Loucy (cell line): ENCODE measurements around the gene KCNH1.
A peak's percentile ranks its signal among the peaks of the same experiment; 100 is the strongest.

ENCODE experiments used
- H2AFZ ChIP-seq: fragments of 200-600 bp; sonication (generic); 2 replicates; pipeline ENCODE4 v1.6.0; 2016; ENCODE audit warnings: antibody characterized with exemption, mild to moderate bottlenecking, low read length, moderate library complexity
- H3F3A ChIP-seq: fragments of 200-600 bp; 2 replicates; pipeline ENCODE4 v1.6.0; 2016; ENCODE audit warnings: antibody characterized with exemption, low read depth, mild to moderate bottlenecking
- H3K27me3 ChIP-seq: fragments of 200-600 bp; sonication (generic); 2 replicates; pipeline ENCODE4 v1.6.1; 2014; ENCODE audit warnings: low read length, mild to moderate bottlenecking; ENCODE audit not compliant: insufficient read depth, poor library complexity, severe bottlenecking
- H3K36me3 ChIP-seq: fragments of 200-600 bp; sonication (generic); 2 replicates; pipeline ENCODE4 v1.6.1; 2016; ENCODE audit warnings: low read length; ENCODE audit not compliant: insufficient read depth
- H3K4me1 ChIP-seq: fragments of 200-600 bp; sonication (generic); 2 replicates; pipeline ENCODE4 v1.5.1; 2014; ENCODE audit warnings: low read length, mild to moderate bottlenecking; ENCODE audit not compliant: insufficient read depth, poor library complexity, severe bottlenecking
- H3K4me2 ChIP-seq: fragments of 200-600 bp; sonication (generic); 2 replicates; pipeline ENCODE4 v1.6.0; 2014; ENCODE audit warnings: antibody characterized with exemption, low read length, low read depth, mild to moderate bottlenecking; ENCODE audit not compliant: poor library complexity, severe bottlenecking
- H3K4me3 ChIP-seq: fragments of 200-600 bp; sonication (generic); 2 replicates; pipeline ENCODE4 v1.5.1; 2014; ENCODE audit warnings: low read length, mild to moderate bottlenecking, mixed read lengths; ENCODE audit not compliant: poor library complexity, severe bottlenecking
- H3K79me2 ChIP-seq: fragments of 200-600 bp; sonication (generic); 2 replicates; pipeline ENCODE4 v1.6.1; 2014; ENCODE audit warnings: low read length; ENCODE audit not compliant: insufficient read depth
- H3K9ac ChIP-seq: fragments of 200-600 bp; sonication (generic); 2 replicates; pipeline ENCODE4 v1.6.0; 2014; ENCODE audit warnings: mild to moderate bottlenecking, low read depth, low read length, moderate library complexity; ENCODE audit not compliant: poor library complexity, severe bottlenecking
- H3K9me2 ChIP-seq: fragments of 200-600 bp; sonication (generic); replicated peaks from 2 replicates; pipeline ENCODE4 v1.6.1; 2016; ENCODE audit warnings: low read depth, low read length, mixed read lengths
- H3K9me3 ChIP-seq: fragments of 200-600 bp; sonication (generic); 2 replicates; pipeline ENCODE4 v1.6.1; 2014; ENCODE audit warnings: mild to moderate bottlenecking, antibody characterized with exemption, low read length, low read depth; ENCODE audit not compliant: insufficient read depth
- H4K20me1 ChIP-seq: fragments of 200-600 bp; sonication (generic); 2 replicates; pipeline ENCODE4 v1.6.0; 2014; ENCODE audit warnings: antibody characterized with exemption, low read length, mild to moderate bottlenecking; ENCODE audit not compliant: insufficient read depth, poor library complexity, severe bottlenecking
- CTCF ChIP-seq: fragments of 200-600 bp; sonication (generic); conservative IDR thresholded peaks from 2 replicates; pipeline ENCODE4 v1.5.1; 2014; ENCODE audit warnings: mild to moderate bottlenecking, antibody characterized with exemption, low read length
- EZH2phosphoT487 ChIP-seq: fragments of 200-600 bp; IDR thresholded peaks from 2 replicates; pipeline ENCODE4 v1.6.1; 2018; ENCODE audit warnings: antibody characterized with exemption, mild to moderate bottlenecking, moderate library complexity, borderline replicate concordance

The KCNH1 gene

DNA sequence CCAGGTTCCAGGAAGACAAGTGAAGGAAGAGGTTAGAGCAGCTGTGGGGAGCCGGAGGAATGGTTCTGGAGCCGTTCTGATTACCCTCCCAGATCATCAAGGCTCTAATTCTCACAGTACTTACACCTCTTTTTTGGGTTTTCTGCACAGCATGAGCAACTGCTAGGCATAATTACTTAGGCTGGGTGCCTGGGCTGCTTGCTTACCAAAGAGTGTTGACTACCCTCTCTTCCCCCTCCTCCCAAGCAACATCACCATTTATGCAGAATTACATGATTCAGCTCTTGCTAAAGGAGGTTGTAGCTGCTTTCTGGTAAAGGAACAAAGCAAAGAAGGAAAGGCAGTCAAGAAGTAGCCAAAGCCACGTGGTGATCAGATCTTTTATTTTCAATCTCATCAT is 397.2 kb downstream of the KCNH1 start:
- H4K20me1 ChIP-seq: no peaks in the 10 kb centered on the region
- no peak overlapping the region for H3K4me2 ChIP-seq
- no peaks in the 10 kb centered on the region for H3K9me2 ChIP-seq
- no peak overlapping the region for H2AFZ ChIP-seq
- H3K4me1 ChIP-seq: peaks cover 16% of the 10 kb centered on the region
- TF ChIP-seq EZH2phosphoT487: no peak
- no peak for TF ChIP-seq CTCF
- H3F3A ChIP-seq: no peaks in the 10 kb centered on the region
- no peaks in the 10 kb centered on the region for H3K9me3 ChIP-seq
- no peaks in the 10 kb centered on the region for H3K36me3 ChIP-seq
- H3K9ac ChIP-seq: no peak overlapping the region
- no peaks in the 10 kb centered on the region for H3K79me2 ChIP-seq
- no peak overlapping the region for H3K4me3 ChIP-seq
- H3K27me3 ChIP-seq: no peaks in the 10 kb centered on the region

- H3K9me3 ChIP-seq: no peaks in the 10 kb centered on the region
- no peak overlapping the region for H3K9ac ChIP-seq
- 0 out of 2 replicates have a peak, but pooled peaks cover 5% of the 10 kb centered on the region for H3F3A ChIP-seq
- H3K4me2 ChIP-seq: peak overlapping the region; percentile 1
- H3K4me3 ChIP-seq: no peak overlapping the region
- TF ChIP-seq CTCF: no peak
- TF ChIP-seq EZH2phosphoT487: no peak
- H3K79me2 ChIP-seq: no peaks in the 10 kb centered on the region
- H3K36me3 ChIP-seq: no peaks in the 10 kb centered on the region
- no peaks in the 10 kb centered on the region for H3K27me3 ChIP-seq
- H3K9me2 ChIP-seq: no peaks in the 10 kb centered on the region
- no peaks in the 10 kb centered on the region for H4K20me1 ChIP-seq
- H3K4me1 ChIP-seq: peaks cover 27% of the 10 kb centered on the region
- H2AFZ ChIP-seq: no peak overlapping the region
Observed at GRCh38 chr1:210731597-210731996, 402.4 kb downstream of the KCNH1 start.

DNA sequence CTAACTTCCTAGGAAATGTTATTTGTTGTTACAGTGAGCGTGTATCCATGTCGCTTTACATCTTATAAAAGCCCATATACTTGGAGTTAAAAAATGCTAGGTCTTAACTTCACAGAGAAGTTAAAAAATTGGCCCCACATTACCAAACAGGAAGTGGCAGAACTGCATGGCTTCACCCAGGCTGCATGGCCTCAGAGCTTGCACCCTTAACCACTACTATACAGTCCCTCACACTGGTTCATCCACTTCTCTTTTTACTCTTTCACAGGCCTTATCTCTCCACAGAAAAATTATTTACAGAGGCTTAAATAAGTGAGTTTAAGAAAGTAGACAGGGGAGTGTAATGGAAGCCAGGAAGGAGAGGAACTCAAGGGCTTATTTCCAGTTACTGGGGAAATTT is 402.8 kb downstream of the KCNH1 start:
- H3K36me3 ChIP-seq: no peaks in the 10 kb centered on the region
- 0 out of 2 replicates have a peak, but pooled peaks cover 5% of the 10 kb centered on the region for H3F3A ChIP-seq
- TF ChIP-seq EZH2phosphoT487 (no peak), CTCF (no peak)
- H3K4me2 ChIP-seq: peak overlapping the region; percentile 1
- no peak overlapping the region for H3K4me3 ChIP-seq
- no peak overlapping the region for H3K9ac ChIP-seq
- H2AFZ ChIP-seq: no peak overlapping the region
- no peaks in the 10 kb centered on the region for H3K9me3 ChIP-seq
- H3K4me1 ChIP-seq: peaks cover 27% of the 10 kb centered on the region
- no peaks in the 10 kb centered on the region for H3K9me2 ChIP-seq
- no peaks in the 10 kb centered on the region for H3K79me2 ChIP-seq
- H3K27me3 ChIP-seq: no peaks in the 10 kb centered on the region
- H4K20me1 ChIP-seq: no peaks in the 10 kb centered on the region
